Breast epithelium (tissue), 3 donors: ENCODE results near the gene RILPL2.

Experiments used
- POLR2A ChIP-seq: fragments of 450-650 bp; IDR thresholded peaks from one replicate; pipeline ENCODE4 v1.6.1; 2016; ENCODE audit warnings: antibody characterized with exemption, mild to moderate bottlenecking, moderate library complexity
- TF ChIP-seq, protein P1 (sequence below), 3 donors: fragments of 450-650 bp; IDR thresholded peaks; one replicate each; pipeline ENCODE4 v1.5.1; 2016 to 2017; ENCODE audit warnings: antibody characterized with exemption in 3 of 3, mild to moderate bottlenecking in 3 of 3, moderate library complexity in 3 of 3

DNA sequence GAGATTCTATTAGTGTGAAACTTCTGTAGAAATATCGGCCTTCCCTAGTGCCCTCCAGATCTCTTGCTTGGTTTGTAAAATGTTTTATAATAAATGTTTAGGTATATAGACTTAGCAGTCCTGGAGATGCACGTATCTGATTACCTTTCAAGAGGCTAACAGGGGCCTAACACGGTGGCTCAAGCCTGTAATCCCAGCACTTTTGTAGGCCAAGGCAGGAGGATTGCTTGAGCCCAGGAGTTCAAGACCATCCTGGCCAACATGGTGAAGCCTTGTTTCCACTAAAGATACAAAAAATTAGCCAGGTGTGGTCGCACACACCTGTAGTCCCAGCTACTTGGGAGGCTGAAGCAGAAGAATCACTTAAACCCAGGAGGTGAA lies 9.8 kb upstream of the RILPL2 start:
- TF ChIP-seq POLR2A: no peak
- TF ChIP-seq, protein P1, sequence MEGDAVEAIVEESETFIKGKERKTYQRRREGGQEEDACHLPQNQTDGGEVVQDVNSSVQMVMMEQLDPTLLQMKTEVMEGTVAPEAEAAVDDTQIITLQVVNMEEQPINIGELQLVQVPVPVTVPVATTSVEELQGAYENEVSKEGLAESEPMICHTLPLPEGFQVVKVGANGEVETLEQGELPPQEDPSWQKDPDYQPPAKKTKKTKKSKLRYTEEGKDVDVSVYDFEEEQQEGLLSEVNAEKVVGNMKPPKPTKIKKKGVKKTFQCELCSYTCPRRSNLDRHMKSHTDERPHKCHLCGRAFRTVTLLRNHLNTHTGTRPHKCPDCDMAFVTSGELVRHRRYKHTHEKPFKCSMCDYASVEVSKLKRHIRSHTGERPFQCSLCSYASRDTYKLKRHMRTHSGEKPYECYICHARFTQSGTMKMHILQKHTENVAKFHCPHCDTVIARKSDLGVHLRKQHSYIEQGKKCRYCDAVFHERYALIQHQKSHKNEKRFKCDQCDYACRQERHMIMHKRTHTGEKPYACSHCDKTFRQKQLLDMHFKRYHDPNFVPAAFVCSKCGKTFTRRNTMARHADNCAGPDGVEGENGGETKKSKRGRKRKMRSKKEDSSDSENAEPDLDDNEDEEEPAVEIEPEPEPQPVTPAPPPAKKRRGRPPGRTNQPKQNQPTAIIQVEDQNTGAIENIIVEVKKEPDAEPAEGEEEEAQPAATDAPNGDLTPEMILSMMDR (IDR thresholded peaks at IDR 0.05): no peak
